HG03060 (cell line): ENCODE results near the gene PAX3.
"Not testable (repeated sequence)": the region's sequence is repeated elsewhere in the genome, so short reads cannot be mapped to it uniquely, and the experiment has no call there.

ENCODE experiments used
- ATAC-seq: cut with Tn5 transposase; IDR thresholded peaks from one replicate; pipeline ENCODE4 v1.9.1; 2021; ENCODE audit warnings: low read depth, moderate number of reproducible peaks; ENCODE audit not compliant: unreplicated experiment

The PAX3 gene

GRCh38 chr2:222160125-222160524 lies 138.7 kb downstream of the PAX3 start:
- ATAC-seq: no peak

GRCh38 chr2:222159221-222159620 lies 139.6 kb downstream of the PAX3 start:
- no peak for ATAC-seq

GRCh38 chr2:222155003-222155664 lies 143.7 kb downstream of the PAX3 start:
- ATAC-seq: not testable (repeated sequence)
